H9 (cell line): Measurements from ENCODE around the gene ADA. TPM values are rescaled to one million over a fixed set of nuclear protein-coding genes. Genes with fewer than 3 reads are reported as not detected.

ENCODE experiments used
- DNase-seq: peaks from one replicate; pipeline ENCODE4 v3.0.0-alpha.2; 2017
- H2AFZ ChIP-seq: one replicate; pipeline ENCODE4 v1.6.1; 2013; ENCODE audit warnings: mild to moderate bottlenecking, low read length, control low read depth, moderate library complexity
- H2AK5ac ChIP-seq: 2 replicates; pipeline ENCODE4 v1.6.1; 2013; ENCODE audit warnings: low read length, control low read depth, mixed read lengths; ENCODE audit not compliant: insufficient read length
- H2BK120ac ChIP-seq: one replicate; pipeline ENCODE4 v1.6.1; 2013; ENCODE audit warnings: low read depth, mild to moderate bottlenecking, low read length, control low read depth, inconsistent platforms; ENCODE audit not compliant: poor library complexity, severe bottlenecking
- H2BK12ac ChIP-seq: 2 replicates; pipeline ENCODE4 v1.6.1; 2013; ENCODE audit warnings: low read length, control low read depth, mixed read lengths, low read depth; ENCODE audit not compliant: insufficient read length
- H2BK15ac ChIP-seq: 2 replicates; pipeline ENCODE4 v1.6.1; 2013; ENCODE audit warnings: low read depth, low read length, control low read depth
- H2BK20ac ChIP-seq: one replicate; pipeline ENCODE4 v1.6.1; 2013; ENCODE audit warnings: low read depth, mild to moderate bottlenecking, low read length, control low read depth, inconsistent platforms; ENCODE audit not compliant: poor library complexity, severe bottlenecking
- H2BK5ac ChIP-seq: 2 replicates; pipeline ENCODE4 v1.6.1; 2013; ENCODE audit warnings: low read length, control low read depth, mixed read lengths; ENCODE audit not compliant: insufficient read length
- H3K14ac ChIP-seq: 2 replicates; pipeline ENCODE4 v1.6.1; 2013; ENCODE audit warnings: low read length, control low read depth; ENCODE audit not compliant: insufficient read depth
- H3K18ac ChIP-seq: 2 replicates; pipeline ENCODE4 v1.6.1; 2013; ENCODE audit warnings: low read depth, mild to moderate bottlenecking, mixed read lengths, low read length, control low read depth; ENCODE audit not compliant: insufficient read length
- H3K23ac ChIP-seq: 2 replicates; pipeline ENCODE4 v1.6.1; 2013; ENCODE audit warnings: low read length, control low read depth, mixed read lengths, low read depth; ENCODE audit not compliant: insufficient read length
- H3K23me2 ChIP-seq: 2 replicates; pipeline ENCODE4 v1.6.1; 2013; ENCODE audit warnings: low read depth, mild to moderate bottlenecking, mixed read lengths, low read length, control low read depth; ENCODE audit not compliant: insufficient read length, poor library complexity, severe bottlenecking
- H3K27ac ChIP-seq: 2 replicates; pipeline ENCODE4 v1.5.1; 2013; ENCODE audit warnings: low read length, control low read depth, mixed read lengths, low read depth; ENCODE audit not compliant: insufficient read length
- H3K27me3 ChIP-seq: 2 replicates; pipeline ENCODE4 v1.6.1; 2013; ENCODE audit warnings: low read length, control low read depth, inconsistent platforms; ENCODE audit not compliant: insufficient read depth
- H3K4ac ChIP-seq: 2 replicates; pipeline ENCODE4 v1.6.1; 2013; ENCODE audit warnings: low read depth, mild to moderate bottlenecking, control low read depth, inconsistent platforms, low read length, moderate library complexity
- H3K4me1 ChIP-seq: 2 replicates; pipeline ENCODE4 v1.6.1; 2013; ENCODE audit warnings: low read length, control low read depth, inconsistent platforms; ENCODE audit not compliant: insufficient read depth
- H3K4me2 ChIP-seq: 2 replicates; pipeline ENCODE4 v1.6.1; 2013; ENCODE audit warnings: low read length, control low read depth, mixed read lengths; ENCODE audit not compliant: insufficient read length, insufficient read depth
- H3K56ac ChIP-seq: 2 replicates; pipeline ENCODE4 v1.6.1; 2013; ENCODE audit warnings: low read depth, mild to moderate bottlenecking, mixed read lengths, low read length, control low read depth; ENCODE audit not compliant: insufficient read length
- H3K79me1 ChIP-seq: 2 replicates; pipeline ENCODE4 v1.6.1; 2013; ENCODE audit warnings: low read depth, mild to moderate bottlenecking, moderate library complexity, low read length, control low read depth, inconsistent platforms; ENCODE audit not compliant: insufficient read depth, poor library complexity, severe bottlenecking
- H3K79me2 ChIP-seq: 2 replicates; pipeline ENCODE4 v1.6.1; 2013; ENCODE audit warnings: low read length, control low read depth, inconsistent platforms; ENCODE audit not compliant: insufficient read depth
- H3K9ac ChIP-seq: 2 replicates; pipeline ENCODE4 v1.6.1; 2013; ENCODE audit warnings: low read length, control low read depth, mixed read lengths; ENCODE audit not compliant: insufficient read length; ENCODE audit errors: extremely low read depth
- H3K9me3 ChIP-seq: one replicate; pipeline ENCODE4 v1.6.1; 2013; ENCODE audit warnings: low read depth, low read length, inconsistent platforms; ENCODE audit not compliant: control insufficient read depth
- H3T11ph ChIP-seq: one replicate; pipeline ENCODE4 v1.6.1; 2013; ENCODE audit warnings: mild to moderate bottlenecking, low read length, control low read depth, inconsistent platforms
- H4K20me1 ChIP-seq: one replicate; pipeline ENCODE4 v1.6.1; 2013; ENCODE audit not compliant: control insufficient read depth, insufficient read length, insufficient read depth
- H4K5ac ChIP-seq: 2 replicates; pipeline ENCODE4 v1.6.1; 2013; ENCODE audit warnings: low read depth, mild to moderate bottlenecking, mixed read lengths, low read length, control low read depth; ENCODE audit not compliant: insufficient read length
- H4K8ac ChIP-seq: replicated peaks from 2 replicates; pipeline ENCODE4 v1.6.1; 2013; ENCODE audit warnings: low read length, control low read depth, mixed read lengths, low read depth; ENCODE audit not compliant: insufficient read length
- H4K91ac ChIP-seq: 2 replicates; pipeline ENCODE4 v1.6.1; 2013; ENCODE audit warnings: low read depth, mild to moderate bottlenecking, moderate library complexity, mixed read lengths, low read length, control low read depth; ENCODE audit not compliant: insufficient read length
- H3K27ac Mint-ChIP-seq, 3 experiments: 2 replicates in 2 of 3; 3 replicates in 1 of 3; pipeline ENCODE4 v1.8.0; 2020 to 2021; ENCODE audit warnings: mixed read lengths in 3 of 3, mild to moderate bottlenecking in 1 of 3, moderate library complexity in 1 of 3
- H3K27me3 Mint-ChIP-seq: 2 replicates; pipeline ENCODE4 v1.8.0; 2021; ENCODE audit warnings: low read depth, mild to moderate bottlenecking, moderate library complexity, mixed read lengths
- H3K36me3 Mint-ChIP-seq, 3 experiments: 2 replicates in 2 of 3; 3 replicates in 1 of 3; pipeline ENCODE4 v1.8.0; 2020 to 2021; ENCODE audit warnings: low read depth in 3 of 3, mixed read lengths in 3 of 3; ENCODE audit not compliant: insufficient read depth in 1 of 3
- H3K4me1 Mint-ChIP-seq, 2 experiments: 2 replicates each; pipeline ENCODE4 v1.8.0; 2020; ENCODE audit warnings: mixed read lengths in 2 of 2
- H3K4me3 Mint-ChIP-seq, 2 experiments: 2 replicates in 1 of 2; 3 replicates in 1 of 2; pipeline ENCODE4 v1.8.0; 2020 to 2021; ENCODE audit warnings: mild to moderate bottlenecking in 2 of 2, mixed read lengths in 2 of 2, moderate library complexity in 1 of 2
- H3K9me3 Mint-ChIP-seq, 2 experiments: 2 replicates in 1 of 2; 3 replicates in 1 of 2; pipeline ENCODE4 v1.8.0; 2020; ENCODE audit warnings: mild to moderate bottlenecking in 2 of 2, mixed read lengths in 2 of 2, moderate library complexity in 1 of 2
- WGBS: extraction: QIAGEN DNeasy Blood & Tissue Kit; methylation state at CpG from one replicate; pipeline ENCODE4 v1.1.7; 2013; ENCODE audit warnings: missing lambda C conversion rate, low lambda C conversion rate, mixed read lengths; ENCODE audit not compliant: insufficient read length; ENCODE audit errors: extremely low coverage; 5-methylcytosine and 5-hydroxymethylcytosine counted together
- total RNA-seq: library from RNA; stranded (reverse); gene quantifications from 2 replicates; pipeline ENCODE4 v1.2.1, GENCODE V29; 2021
- TF ChIP-seq, protein P1 (sequence below): fragments of 200-600 bp; sonication (generic); conservative IDR thresholded peaks from 3 replicates; pipeline ENCODE4 v1.8.0; 2021; ENCODE audit warnings: antibody characterized with exemption, mild to moderate bottlenecking

ADA gene
- total RNA-seq, 1 experiment from 2014 or later = 22.0 TPM

DNA sequence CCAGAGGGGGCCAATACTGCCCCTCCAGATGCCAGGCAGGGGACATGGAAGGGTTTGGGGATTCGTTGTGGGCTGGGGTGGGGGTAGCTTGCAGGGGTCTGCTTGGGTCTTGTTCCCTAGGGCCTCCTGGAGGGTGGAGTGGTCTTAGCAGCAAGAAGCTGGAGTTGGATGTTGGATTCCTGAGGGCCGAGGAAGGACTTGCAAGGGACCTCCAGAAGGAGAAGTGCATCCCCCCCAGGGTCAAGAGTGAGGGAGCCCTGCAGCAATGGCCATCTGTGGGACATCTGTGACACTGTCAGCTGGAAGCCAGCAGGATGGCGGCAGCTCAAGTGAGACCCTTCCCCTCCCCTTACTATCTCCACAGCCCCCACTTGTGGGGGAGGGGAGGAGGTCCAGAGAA, 38.3 kb upstream of the ADA start:
- Histone ChIP-seq H3K27ac (no peak overlapping the region), H3K23me2 (no peaks in the 10 kb centered on the region), H4K5ac (no peak overlapping the region), H2BK15ac (no peak overlapping the region), H3K79me1 (no peaks in the 10 kb centered on the region), H2BK20ac (no peak overlapping the region), H3K27me3 (no peaks in the 10 kb centered on the region), H4K91ac (no peak overlapping the region), H2BK12ac (no peak overlapping the region), H2BK120ac (no peak overlapping the region), H2AFZ (no peak overlapping the region), H3T11ph (no peak overlapping the region), H4K8ac (no peak overlapping the region), H3K14ac (no peak overlapping the region; the same call in 1 of the 2 replicates), H3K79me2 (no peaks in the 10 kb centered on the region), H3K4me2 (no peak overlapping the region), H3K9ac (no peak overlapping the region), H2AK5ac (no peak overlapping the region), H3K23ac (no peak overlapping the region), H3K4me1 (no peaks in the 10 kb centered on the region; the same call in 1 of the 2 replicates), H3K56ac (no peak overlapping the region), H3K4ac (no peak overlapping the region), H2BK5ac (no peak overlapping the region), H3K18ac (no peak overlapping the region), H4K20me1 (no peaks in the 10 kb centered on the region), H3K9me3 (no peaks in the 10 kb centered on the region)
- Mint-ChIP-seq H3K9me3 (peaks cover 3 to 11% of the 10 kb centered on the region in 2 experiments; a peak in 2 of 5 replicates), H3K36me3 (peaks cover 0 to 7% (median 2%) of the 10 kb centered on the region in 3 experiments; a peak in 3 of 7 replicates), H3K4me3 (no peak overlapping the region), H3K4me1 (peaks cover 9 to 13% of the 10 kb centered on the region in 2 experiments), H3K27me3 (peaks cover 2% of the 10 kb centered on the region; the same call in 1 of the 2 replicates), H3K27ac (no peak overlapping the region; a peak in 2 of 7 replicates)
- no CpG with 5 or more reads among the region's 3 CpGs for WGBS
- TF ChIP-seq, protein P1, sequence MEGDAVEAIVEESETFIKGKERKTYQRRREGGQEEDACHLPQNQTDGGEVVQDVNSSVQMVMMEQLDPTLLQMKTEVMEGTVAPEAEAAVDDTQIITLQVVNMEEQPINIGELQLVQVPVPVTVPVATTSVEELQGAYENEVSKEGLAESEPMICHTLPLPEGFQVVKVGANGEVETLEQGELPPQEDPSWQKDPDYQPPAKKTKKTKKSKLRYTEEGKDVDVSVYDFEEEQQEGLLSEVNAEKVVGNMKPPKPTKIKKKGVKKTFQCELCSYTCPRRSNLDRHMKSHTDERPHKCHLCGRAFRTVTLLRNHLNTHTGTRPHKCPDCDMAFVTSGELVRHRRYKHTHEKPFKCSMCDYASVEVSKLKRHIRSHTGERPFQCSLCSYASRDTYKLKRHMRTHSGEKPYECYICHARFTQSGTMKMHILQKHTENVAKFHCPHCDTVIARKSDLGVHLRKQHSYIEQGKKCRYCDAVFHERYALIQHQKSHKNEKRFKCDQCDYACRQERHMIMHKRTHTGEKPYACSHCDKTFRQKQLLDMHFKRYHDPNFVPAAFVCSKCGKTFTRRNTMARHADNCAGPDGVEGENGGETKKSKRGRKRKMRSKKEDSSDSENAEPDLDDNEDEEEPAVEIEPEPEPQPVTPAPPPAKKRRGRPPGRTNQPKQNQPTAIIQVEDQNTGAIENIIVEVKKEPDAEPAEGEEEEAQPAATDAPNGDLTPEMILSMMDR = no peak
- no peak for DNase-seq
